GM18951 (cell line): Measurements from ENCODE around the gene EGLN2.
"Not testable (repeated sequence)": the region's sequence is repeated elsewhere in the genome, so short reads cannot be mapped to it uniquely, and the experiment has no call there.

Experiments used
- POLR2A ChIP-seq: IDR thresholded peaks from 4 replicates; pipeline ENCODE4 v1.6.1; 2011; ENCODE audit warnings: mild to moderate bottlenecking; ENCODE audit not compliant: insufficient read length, insufficient read depth; ENCODE audit errors: extremely low read depth
- in situ Hi-C: fragments of 300-500 bp; cut with MboI; formaldehyde crosslinking; loops from one replicate; pipeline ENCODE4 v1.12.0; 2022; ENCODE audit warnings: low sequenced_read_pairs, mixed read lengths, inconsistent platforms; ENCODE audit not compliant: unreplicated experiment

Gene EGLN2

GRCh38 chr19:40827386-40828247 lies 28.6 kb downstream of the EGLN2 start:
- in situ Hi-C loops = loop anchor here (10.0 kb wide), 1 partner anchor 173 kb away; no protein-coding TSS in a partner anchor
- no peak for TF ChIP-seq POLR2A

- in situ Hi-C loops = loop anchor here (10.0 kb wide), 1 partner anchor 174 kb away; no protein-coding TSS in a partner anchor
- no peak for TF ChIP-seq POLR2A
Observed at GRCh38 chr19:40829205-40829604, 30.2 kb downstream of the EGLN2 start.

- in situ Hi-C loops = not testable (repeated sequence)
Observed at GRCh38 chr19:40830741-40831140, 31.8 kb downstream of the EGLN2 start.

GRCh38 chr19:40831502-40832430 lies 32.8 kb downstream of the EGLN2 start:
- no peak for TF ChIP-seq POLR2A
- in situ Hi-C loops = no loop called here

GRCh38 chr19:40832431-40832790 lies 33.4 kb downstream of the EGLN2 start:
- in situ Hi-C loops = not testable (repeated sequence)

GRCh38 chr19:40833728-40834533 lies 34.9 kb downstream of the EGLN2 start:
- in situ Hi-C loops = not testable (repeated sequence)

- no peak for TF ChIP-seq POLR2A
- in situ Hi-C loops = no loop called here
Observed at GRCh38 chr19:40836754-40837429, 37.9 kb downstream of the EGLN2 start.

GRCh38 chr19:40838477-40838876 lies 39.5 kb downstream of the EGLN2 start:
- in situ Hi-C loops = not testable (repeated sequence)

- in situ Hi-C loops = not testable (repeated sequence)
Observed at GRCh38 chr19:40842012-40842411, 43.0 kb downstream of the EGLN2 start.

- in situ Hi-C loops = not testable (repeated sequence)
Observed at GRCh38 chr19:40842997-40843652, 44.1 kb downstream of the EGLN2 start.

GRCh38 chr19:40843653-40844052 lies 44.7 kb downstream of the EGLN2 start:
- in situ Hi-C loops = not testable (repeated sequence)

- in situ Hi-C loops = not testable (repeated sequence)
Observed at GRCh38 chr19:40846722-40847121, 47.7 kb downstream of the EGLN2 start.

- in situ Hi-C loops = not testable (repeated sequence)
Observed at GRCh38 chr19:40850277-40850676, 51.3 kb downstream of the EGLN2 start, which contains the start of gene CYP2A6. Gene CYP2A6 (minus strand): TSS chr19:40850447. CDS start chr19:40850426, 21 bp downstream.

- in situ Hi-C loops = not testable (repeated sequence)
Observed at GRCh38 chr19:40852467-40853152, 53.6 kb downstream of the EGLN2 start.
